Vagina (tissue), 2 donors: Measurements from ENCODE around the gene RTCB. TPM values are rescaled to one million over a fixed set of nuclear protein-coding genes. Genes with fewer than 3 reads are reported as not detected.
A peak's percentile ranks its signal among the peaks of the same experiment; 100 is the strongest.

Experiments used
- DNase-seq, 2 donors: peaks; one replicate each; pipeline ENCODE4 v3.0.0-alpha.2; 2017; ENCODE audit errors: extremely low spot score in 2 of 2
- H3K27ac ChIP-seq: fragments of 200-600 bp; sonication (generic); one replicate; pipeline ENCODE4 v1.5.1; 2019
- H3K27me3 ChIP-seq: fragments of 200-600 bp; sonication (generic); one replicate; pipeline ENCODE4 v1.5.1; 2019
- H3K36me3 ChIP-seq, 2 donors: fragments of 200-600 bp; sonication (generic); one replicate each; pipeline ENCODE4 v1.5.1; 2017 to 2019
- H3K4me1 ChIP-seq: fragments of 200-600 bp; sonication (generic); one replicate; pipeline ENCODE4 v1.5.1; 2019
- H3K4me3 ChIP-seq, 2 donors: fragments of 200-600 bp; sonication (generic); 1 replicate in 1 of 2; 2 replicates in 1 of 2; pipeline ENCODE4 v1.5.1; 2016 to 2019
- H3K9me3 ChIP-seq: fragments of 200-600 bp; sonication (generic); one replicate; pipeline ENCODE4 v1.5.1; 2019
- POLR2A ChIP-seq, 2 donors: fragments of 450-650 bp; IDR thresholded peaks; one replicate each; pipeline ENCODE4 v1.6.1; 2017; ENCODE audit warnings: antibody characterized with exemption in 2 of 2, mild to moderate bottlenecking in 2 of 2, moderate library complexity in 2 of 2
- POLR2AphosphoS5 ChIP-seq, 2 donors: sonication (generic); formaldehyde crosslinking; IDR thresholded peaks; one replicate each; pipeline ENCODE4 v1.9.0; 2017; ENCODE audit warnings: antibody characterized with exemption in 2 of 2, mild to moderate bottlenecking in 2 of 2, low read depth in 1 of 2; ENCODE audit not compliant: insufficient read depth in 1 of 2
- intact Hi-C: fragments of 100-400 bp; cut with DNase I; formaldehyde crosslinking; loops from one replicate; pipeline ENCODE4 v1.15.1; 2023
- total RNA-seq: library from RNA; depleted of rRNA; stranded (reverse); fragments of >200 nt; gene quantifications from one replicate; pipeline ENCODE4 v1.2.3, GENCODE V29; 2016
- TF ChIP-seq, protein P1 (sequence below), 3 experiments: fragments of 450-650 bp in 2 of 3; fragments of 200-600 bp in 1 of 3; sonication (generic) in 1 of 3; IDR thresholded peaks; one replicate each; pipeline ENCODE4 v1.5.1; 2017 to 2019; ENCODE audit warnings: antibody characterized with exemption in 3 of 3, mild to moderate bottlenecking in 2 of 3, moderate library complexity in 2 of 3

The RTCB gene
- 42.2 TPM for total RNA-seq

DNA sequence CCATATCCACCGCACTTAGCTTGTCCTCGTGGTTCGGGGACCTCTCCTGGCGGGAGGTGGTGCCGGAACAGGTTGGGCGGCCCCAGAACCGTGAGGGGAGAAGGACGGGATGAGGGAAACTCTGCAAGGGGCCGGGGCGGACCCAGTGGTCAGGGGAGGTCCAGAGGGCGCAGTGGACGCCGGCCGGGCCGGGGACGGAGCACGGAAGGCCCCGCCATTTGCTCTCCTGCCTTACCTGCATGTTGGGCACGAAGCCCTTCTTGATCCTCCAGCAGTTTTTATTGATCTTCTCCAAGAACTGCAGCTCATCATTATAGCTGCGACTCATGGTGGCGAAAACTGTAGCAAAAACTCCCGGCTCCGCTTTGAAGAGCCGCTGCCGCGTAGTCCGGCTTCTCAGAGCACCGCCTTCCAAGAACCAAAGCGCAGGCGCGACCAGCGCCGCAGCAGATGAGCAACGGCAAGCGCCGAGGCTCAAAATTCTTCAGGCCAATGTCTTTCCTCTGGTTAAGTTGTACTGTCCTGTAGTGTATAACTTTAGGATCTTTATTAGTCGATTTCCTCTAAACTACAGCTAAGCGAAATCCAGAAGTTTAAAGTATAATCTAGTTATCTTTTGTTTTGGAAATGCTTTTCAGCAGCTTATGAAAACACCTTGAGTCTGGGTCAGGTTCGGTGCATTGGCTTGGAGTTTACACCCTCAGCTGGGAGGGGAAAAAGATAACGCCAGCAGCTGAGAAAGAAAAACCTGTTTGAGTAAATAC lies at the start of gene RTCB:
TSS of gene RTCB (minus strand) at position 419 of the 764 bp plus-strand sequence. CDS start at position 328, 91 bp downstream.
- no peaks in the 10 kb centered on the region for H3K9me3 ChIP-seq
- intact Hi-C loops = no loop called here
- peak within 1 kb of the TSS; percentile 64 for H3K27ac ChIP-seq
- peaks cover 0 to 18% of the 10 kb centered on the region in 2 donors for H3K36me3 ChIP-seq
- peaks cover 32% of the 10 kb centered on the region for H3K4me1 ChIP-seq
- H3K27me3 ChIP-seq = no peaks in the 10 kb centered on the region
- peak within 1 kb of the TSS; percentile 75 to 93 for H3K4me3 ChIP-seq
- peak in 1 of 2 donors; percentile 89 for DNase-seq
- TF ChIP-seq POLR2AphosphoS5 (IDR thresholded peaks at IDR 0.05; ENCODE audit: insufficient read depth in 1 of 2, low read depth in 1 of 2) = peak; percentile 86 to 95
- peak in 1 of 2 donors; percentile 54 for TF ChIP-seq POLR2A (IDR thresholded peaks at IDR 0.05)
- TF ChIP-seq, protein P1, sequence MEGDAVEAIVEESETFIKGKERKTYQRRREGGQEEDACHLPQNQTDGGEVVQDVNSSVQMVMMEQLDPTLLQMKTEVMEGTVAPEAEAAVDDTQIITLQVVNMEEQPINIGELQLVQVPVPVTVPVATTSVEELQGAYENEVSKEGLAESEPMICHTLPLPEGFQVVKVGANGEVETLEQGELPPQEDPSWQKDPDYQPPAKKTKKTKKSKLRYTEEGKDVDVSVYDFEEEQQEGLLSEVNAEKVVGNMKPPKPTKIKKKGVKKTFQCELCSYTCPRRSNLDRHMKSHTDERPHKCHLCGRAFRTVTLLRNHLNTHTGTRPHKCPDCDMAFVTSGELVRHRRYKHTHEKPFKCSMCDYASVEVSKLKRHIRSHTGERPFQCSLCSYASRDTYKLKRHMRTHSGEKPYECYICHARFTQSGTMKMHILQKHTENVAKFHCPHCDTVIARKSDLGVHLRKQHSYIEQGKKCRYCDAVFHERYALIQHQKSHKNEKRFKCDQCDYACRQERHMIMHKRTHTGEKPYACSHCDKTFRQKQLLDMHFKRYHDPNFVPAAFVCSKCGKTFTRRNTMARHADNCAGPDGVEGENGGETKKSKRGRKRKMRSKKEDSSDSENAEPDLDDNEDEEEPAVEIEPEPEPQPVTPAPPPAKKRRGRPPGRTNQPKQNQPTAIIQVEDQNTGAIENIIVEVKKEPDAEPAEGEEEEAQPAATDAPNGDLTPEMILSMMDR (IDR thresholded peaks at IDR 0.05) = no peak

DNA sequence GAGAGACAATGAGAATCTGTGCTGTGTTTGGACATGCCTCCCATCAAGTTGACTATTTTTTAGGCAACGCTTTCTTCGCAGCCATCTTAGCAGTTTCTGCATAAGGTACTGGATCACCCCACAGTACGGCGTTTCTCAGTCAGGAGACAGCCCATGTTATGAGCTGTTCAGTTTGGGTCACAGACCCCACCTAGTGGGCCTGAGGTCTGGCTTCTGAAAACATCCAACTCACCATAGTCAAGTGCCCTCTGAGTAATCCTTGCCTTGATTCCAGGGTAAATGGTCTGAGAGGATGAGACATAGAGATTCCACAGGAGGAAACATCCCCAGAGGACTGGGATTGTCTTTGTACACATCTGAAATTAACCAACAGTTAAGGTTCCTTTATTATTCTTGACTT lies 45.0 kb upstream of the RTCB start:
- DNase-seq = peak in 1 of 2 donors; percentile 20
- Histone ChIP-seq H3K27ac (no peak overlapping the region), H3K27me3 (peaks cover 5% of the 10 kb centered on the region), H3K36me3 (no peaks in the 10 kb centered on the region), H3K4me3 (no peak overlapping the region), H3K9me3 (no peaks in the 10 kb centered on the region), H3K4me1 (no peaks in the 10 kb centered on the region)
- TF ChIP-seq POLR2A (IDR thresholded peaks at IDR 0.05) (no peak), POLR2AphosphoS5 (IDR thresholded peaks at IDR 0.05; ENCODE audit: insufficient read depth in 1 of 2, low read depth in 1 of 2) (no peak)
- TF ChIP-seq, protein P1 (IDR thresholded peaks at IDR 0.05) = no peak
- intact Hi-C loops = loop anchor here (5.0 kb wide), 1 partner anchor 1935 kb away; no protein-coding TSS in a partner anchor

DNA sequence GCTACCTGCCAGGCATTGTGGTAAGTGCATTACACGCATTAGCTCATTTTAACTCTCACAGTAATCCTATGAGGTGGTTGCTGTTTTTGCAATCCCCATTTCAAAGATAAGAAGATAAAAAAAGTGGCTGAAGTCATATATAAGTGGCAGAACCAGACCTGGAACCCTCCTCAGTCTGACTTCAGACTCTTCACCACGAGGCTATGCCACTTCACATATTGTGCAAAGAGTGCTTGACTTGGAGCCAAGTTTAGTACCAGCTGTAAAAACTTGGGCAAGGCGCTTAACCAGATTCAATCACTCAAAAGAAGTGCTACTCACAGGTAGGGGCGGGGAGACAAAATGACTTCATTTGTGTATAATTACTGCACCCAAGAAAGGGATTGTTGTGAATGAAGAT lies 36.9 kb upstream of the RTCB start:
- no peak overlapping the region for H3K27ac ChIP-seq
- no peaks in the 10 kb centered on the region for H3K27me3 ChIP-seq
- no peaks in the 10 kb centered on the region for H3K9me3 ChIP-seq
- intact Hi-C loops = no loop called here
- H3K36me3 ChIP-seq = no peaks in the 10 kb centered on the region
- no peak for DNase-seq
- no peak for TF ChIP-seq POLR2AphosphoS5 (IDR thresholded peaks at IDR 0.05; ENCODE audit: insufficient read depth in 1 of 2, low read depth in 1 of 2)
- TF ChIP-seq POLR2A (IDR thresholded peaks at IDR 0.05) = no peak
- TF ChIP-seq, protein P1 (IDR thresholded peaks at IDR 0.05) = no peak
- H3K4me1 ChIP-seq = no peaks in the 10 kb centered on the region
- H3K4me3 ChIP-seq = no peak overlapping the region

DNA sequence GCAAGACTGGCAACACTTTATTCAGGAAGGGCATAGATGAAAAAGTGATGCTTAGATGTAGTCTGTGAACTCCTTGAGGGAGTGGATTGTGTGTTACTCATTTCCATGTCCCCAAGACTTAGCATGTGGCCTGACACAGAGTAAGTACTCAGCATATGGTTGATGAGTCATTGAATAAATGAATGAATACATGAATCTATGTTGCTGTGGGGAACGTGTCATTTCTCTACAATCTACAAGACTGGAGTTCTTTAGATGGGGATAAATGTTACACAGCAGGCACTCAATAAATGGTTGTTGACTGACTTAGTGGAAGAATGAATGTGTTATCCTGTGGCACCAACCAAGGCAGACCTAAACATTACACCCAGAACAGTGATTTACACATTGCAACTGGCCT lies 34.3 kb upstream of the RTCB start:
- H3K27me3 ChIP-seq = no peaks in the 10 kb centered on the region
- TF ChIP-seq, protein P1 (IDR thresholded peaks at IDR 0.05) = no peak
- TF ChIP-seq POLR2A (IDR thresholded peaks at IDR 0.05) (no peak), POLR2AphosphoS5 (IDR thresholded peaks at IDR 0.05; ENCODE audit: insufficient read depth in 1 of 2, low read depth in 1 of 2) (no peak)
- H3K27ac ChIP-seq = no peak overlapping the region
- H3K9me3 ChIP-seq = no peaks in the 10 kb centered on the region
- no peak overlapping the region for H3K4me3 ChIP-seq
- H3K36me3 ChIP-seq = no peaks in the 10 kb centered on the region
- H3K4me1 ChIP-seq = no peaks in the 10 kb centered on the region
- no peak for DNase-seq
- intact Hi-C loops = no loop called here

DNA sequence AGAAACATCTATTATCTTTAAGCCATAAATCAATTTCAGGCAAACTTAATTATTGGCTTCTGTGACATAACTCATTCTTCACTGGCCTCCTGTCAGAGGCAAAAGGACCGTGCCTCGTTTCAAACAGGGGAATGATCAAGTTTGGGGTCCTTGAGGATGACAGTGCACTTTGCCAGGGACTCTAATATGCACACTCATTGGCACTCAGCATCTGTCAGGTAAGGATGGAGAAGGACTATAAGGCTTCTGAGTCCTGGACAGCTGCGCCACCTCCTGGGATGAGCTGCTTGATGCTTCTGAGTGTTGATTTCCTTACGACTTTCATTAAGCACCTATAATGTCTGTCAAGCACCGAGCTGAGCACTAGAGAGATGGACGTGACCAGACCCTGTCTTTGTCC lies 32.0 kb upstream of the RTCB start:
- intact Hi-C loops = no loop called here
- Histone ChIP-seq H3K27me3 (no peaks in the 10 kb centered on the region), H3K27ac (no peak overlapping the region), H3K4me3 (no peak overlapping the region), H3K4me1 (no peaks in the 10 kb centered on the region), H3K9me3 (no peaks in the 10 kb centered on the region), H3K36me3 (no peaks in the 10 kb centered on the region)
- TF ChIP-seq POLR2AphosphoS5 (IDR thresholded peaks at IDR 0.05; ENCODE audit: insufficient read depth in 1 of 2, low read depth in 1 of 2) (no peak), POLR2A (IDR thresholded peaks at IDR 0.05) (no peak)
- TF ChIP-seq, protein P1 (IDR thresholded peaks at IDR 0.05) = no peak
- DNase-seq = no peak
